Non-pigmented ciliary epithelial cell (primary cell): ENCODE measurements around the gene NSMF.
"Not testable (repeated sequence)": the region's sequence is repeated elsewhere in the genome, so short reads cannot be mapped to it uniquely, and the experiment has no call there.

Experiments
- DNase-seq: peaks from one replicate; pipeline ENCODE4 v3.0.0-alpha.2; 2010; ENCODE audit warnings: low read depth

Gene NSMF

DNA sequence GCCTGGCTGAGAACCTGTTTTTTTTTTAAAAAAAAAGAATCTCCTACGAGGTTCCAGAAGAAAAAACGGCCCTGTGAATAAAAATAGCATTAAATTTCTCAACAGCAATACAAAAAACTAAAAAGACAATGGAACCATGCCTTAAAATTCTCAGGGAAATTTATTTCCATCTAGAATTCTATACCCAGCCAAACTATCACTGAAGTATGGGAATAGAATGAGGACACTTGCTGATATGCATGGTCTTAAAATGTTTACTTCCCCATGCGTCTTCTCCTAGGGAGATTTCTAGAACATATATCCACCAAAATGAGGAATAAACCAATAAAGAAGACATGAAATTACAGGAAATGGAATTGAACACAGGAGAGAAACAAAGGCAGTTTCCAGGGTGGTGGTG is 16.5 kb upstream of the NSMF start:
- no peak for DNase-seq

DNA sequence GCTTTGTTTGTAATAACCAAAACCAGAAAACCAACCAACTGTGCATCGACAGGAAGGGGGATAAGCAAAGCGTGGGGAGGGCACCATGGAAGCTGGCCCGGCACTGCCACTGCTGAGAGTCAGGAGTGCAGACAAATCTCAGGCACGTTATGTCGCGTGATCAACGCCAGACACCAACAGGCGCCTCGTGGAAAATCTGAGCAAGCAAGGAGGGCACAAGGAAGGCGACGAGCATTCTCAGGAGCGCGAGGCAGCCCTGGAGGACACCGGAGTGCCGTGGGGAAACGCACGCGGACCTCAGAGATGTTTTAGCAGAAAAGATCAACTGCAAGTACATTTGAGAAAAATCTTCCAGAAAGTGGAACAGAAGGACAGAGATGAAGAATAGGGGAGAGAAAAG is 15.1 kb upstream of the NSMF start:
- DNase-seq, result no peak

DNA sequence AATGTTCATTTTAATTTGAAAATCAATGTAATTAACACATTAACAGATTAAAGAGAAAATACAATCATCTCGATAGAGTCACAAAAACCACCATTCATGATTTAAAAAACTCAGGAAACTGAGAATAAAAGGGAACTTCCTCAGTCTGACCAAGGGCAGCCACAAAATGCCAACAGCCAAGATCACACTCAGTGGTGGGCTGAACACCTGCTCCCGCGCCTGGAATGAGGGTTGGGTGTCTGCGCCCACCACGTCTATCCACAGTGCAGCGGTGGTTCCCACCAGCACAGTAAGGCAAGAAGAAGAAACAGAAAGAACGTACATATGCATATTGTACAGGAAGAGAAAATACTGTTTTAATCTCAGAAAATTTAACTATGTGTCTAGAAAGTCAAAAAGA is 11.7 kb upstream of the NSMF start:
- DNase-seq, result no peak

DNA sequence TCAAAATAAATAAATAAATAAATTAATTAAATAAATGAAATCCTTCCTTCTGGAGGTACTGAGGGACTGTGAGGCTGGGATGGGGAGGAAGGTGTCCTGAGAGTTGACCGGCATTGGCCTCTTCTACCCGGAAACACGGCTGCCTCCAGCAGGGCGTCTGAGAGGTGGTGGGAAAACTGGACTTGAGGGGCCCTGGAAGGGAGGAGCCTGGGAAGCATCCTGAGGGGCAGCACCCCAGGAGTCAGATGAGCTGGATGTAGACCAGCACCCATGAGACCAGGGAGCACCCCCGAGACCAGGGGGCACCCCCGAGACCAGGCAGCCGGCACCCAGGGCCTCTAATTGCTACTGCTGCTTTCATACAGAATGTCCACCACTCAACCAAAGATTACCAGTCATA is 8.8 kb upstream of the NSMF start:
- DNase-seq, result no peak

DNA sequence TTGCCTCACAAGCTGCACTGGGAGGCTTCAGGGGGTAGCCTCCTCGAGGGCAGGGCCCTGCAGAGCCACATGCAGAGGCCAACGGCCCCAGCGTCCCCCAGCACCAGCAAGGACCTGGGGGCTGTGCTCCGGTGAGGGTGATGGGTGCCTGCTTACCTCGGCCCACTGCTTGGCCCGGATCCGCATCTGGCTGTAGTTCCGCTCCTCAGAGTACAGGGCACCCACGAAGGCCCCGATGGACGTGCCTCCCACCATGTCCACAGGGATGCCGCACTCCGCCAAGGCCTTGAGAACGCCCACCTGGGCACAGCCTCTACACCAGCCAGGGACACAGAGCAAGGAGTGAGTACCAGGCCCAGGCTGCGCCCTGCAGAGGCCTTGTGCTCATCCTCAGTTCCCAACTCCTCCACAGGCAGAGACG is 8.0 kb upstream of the NSMF start:
- DNase-seq, result no peak

DNA sequence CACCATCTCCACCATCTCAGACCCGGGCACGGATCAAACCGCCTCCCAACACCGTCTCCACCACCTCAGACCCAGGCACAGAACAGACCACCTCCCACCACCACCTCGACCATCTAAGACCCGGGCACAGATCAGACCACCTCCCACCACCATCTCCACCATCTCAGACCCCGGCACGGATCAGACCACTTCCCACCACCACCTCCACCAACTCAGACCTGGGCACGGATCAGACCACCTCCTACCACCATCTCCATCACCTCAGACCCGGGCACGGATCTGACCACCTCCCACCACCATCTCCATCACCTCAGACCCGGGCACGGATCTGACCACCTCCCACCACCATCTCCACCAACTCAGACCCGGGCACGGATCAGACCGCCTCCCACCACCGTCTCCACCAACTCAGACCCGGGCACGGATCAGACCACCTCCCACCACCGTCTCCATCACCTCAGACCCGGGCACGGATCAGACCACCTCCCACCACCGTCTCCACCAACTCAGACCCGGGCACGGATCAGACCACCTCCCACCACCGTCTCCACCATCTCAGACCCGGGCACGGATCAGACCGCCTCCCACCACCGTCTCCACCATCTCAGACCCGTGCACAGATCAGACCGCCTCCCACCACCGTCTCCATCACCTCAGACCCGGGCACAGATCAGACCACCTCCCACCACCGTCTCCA is 7.4 kb upstream of the NSMF start:
- not testable (repeated sequence) for DNase-seq

DNA sequence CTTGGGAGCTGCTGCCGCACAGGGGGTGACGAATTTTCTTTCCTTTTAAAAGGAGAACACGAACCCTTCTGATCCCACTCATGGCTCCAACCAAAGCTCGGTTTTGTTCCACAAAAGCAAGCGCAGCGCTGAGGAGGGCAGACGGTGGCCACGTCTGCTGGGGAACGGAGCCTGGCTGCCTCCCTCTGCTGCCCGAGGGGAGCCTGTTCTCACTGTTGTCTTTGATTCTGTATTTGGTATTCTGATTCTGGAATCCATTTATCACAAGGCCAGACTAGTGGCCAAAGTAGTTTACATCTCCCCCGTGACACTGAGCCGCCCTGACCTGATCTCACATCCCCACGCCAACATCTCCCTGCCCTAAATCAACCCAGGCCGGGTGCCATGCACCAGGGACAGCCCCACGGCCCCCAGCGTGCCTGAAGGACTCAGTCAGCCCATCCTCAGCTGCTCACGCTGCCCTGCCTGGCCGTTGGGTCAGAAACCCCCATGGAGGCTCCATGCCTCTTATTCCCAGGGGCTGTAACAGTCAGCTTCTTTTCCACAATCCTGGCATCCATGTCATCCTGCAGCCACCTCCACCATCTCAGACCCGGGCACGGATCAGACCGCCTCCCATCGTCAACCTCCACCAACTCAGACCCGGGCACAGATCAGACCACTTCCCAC is 6.7 kb upstream of the NSMF start:
- DNase-seq, result no peak

DNA sequence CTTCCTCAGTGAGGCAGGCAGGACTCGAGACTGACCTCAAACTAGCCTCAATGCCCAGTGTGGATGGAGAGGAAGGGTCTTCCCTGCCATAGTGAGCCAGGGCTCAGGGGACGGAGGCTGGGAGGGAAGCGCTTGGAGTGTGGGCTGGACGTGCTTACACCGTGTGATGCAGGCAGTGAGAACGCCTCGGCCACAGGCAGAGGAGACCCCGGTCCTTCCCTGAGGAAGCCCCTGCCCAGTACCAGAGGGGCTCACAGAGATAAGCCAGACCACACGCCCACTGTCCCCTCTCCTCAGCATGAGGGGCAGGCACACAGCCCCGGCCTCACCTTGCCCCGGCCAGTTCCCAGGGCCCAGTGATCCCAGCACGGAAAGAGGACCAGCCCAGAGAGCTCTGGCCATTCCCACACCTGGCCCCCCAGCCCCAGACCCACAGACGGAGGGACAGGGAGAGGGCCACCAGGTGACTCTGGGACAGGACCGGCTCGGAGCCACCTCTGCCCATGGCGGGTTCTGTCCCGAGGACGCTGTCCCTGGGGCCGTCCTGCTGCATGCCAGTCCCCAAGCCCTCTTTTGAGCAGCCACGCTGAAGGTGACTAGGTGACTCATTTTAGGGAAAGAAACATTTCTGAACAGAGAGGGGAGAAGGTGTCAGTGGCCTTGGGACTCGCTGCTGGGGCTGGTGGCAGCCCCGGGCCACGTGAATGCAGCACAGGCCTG is 6.0 kb upstream of the NSMF start:
- no peak for DNase-seq

DNA sequence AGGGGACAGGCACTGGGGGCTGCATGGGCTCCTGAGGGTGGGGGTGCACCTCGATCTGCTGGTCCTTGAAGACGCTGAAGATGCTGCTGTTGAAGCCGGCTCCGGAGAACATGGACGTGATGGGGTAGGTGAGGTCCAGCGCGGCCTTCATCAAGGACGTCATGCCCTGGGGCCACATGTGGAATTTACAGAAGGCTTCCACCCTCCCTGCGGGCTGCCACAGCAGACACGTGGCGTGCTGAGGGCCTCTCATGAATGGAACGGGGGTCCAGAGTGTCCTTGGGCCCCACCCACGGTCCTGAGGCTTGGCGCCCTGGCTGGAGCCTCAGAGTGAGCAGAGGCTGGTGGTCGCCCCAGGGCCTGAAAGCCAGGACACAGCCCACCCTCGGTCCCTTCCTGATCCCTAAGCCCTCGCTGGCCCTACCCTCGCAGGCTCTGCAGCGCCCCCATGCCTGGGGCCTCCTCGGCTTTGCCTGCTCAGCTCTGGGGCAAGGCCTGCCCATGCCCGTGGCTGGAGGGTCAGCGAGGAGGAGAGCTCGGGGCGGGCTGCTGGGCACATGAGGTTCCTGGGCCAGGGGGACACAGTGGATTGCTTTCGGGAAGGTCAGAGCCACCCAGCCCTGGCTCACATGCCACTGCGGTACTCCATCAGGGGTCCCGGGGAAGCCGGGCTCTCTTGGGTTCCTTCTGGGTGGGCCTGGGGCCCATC is 5.3 kb upstream of the NSMF start:
- DNase-seq, result no peak

DNA sequence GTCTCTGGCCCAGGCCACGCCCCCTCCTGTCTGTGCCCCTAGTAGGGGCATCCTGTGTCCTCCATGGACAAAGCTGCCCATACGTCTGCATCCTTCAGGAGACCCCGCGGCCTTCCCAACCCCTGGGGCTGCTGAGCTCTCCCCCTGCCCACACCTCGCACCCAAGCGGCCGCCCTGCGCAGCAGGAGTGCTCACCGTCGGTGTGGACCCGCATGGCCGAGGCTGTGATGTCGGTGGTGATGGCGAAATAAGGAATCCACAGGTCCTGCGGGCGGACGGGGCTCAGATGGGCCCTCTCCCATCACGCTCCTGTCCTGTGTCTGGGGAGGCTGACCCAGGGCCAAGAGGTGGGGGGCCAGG is 4.8 kb upstream of the NSMF start:
- DNase-seq, result no peak

DNA sequence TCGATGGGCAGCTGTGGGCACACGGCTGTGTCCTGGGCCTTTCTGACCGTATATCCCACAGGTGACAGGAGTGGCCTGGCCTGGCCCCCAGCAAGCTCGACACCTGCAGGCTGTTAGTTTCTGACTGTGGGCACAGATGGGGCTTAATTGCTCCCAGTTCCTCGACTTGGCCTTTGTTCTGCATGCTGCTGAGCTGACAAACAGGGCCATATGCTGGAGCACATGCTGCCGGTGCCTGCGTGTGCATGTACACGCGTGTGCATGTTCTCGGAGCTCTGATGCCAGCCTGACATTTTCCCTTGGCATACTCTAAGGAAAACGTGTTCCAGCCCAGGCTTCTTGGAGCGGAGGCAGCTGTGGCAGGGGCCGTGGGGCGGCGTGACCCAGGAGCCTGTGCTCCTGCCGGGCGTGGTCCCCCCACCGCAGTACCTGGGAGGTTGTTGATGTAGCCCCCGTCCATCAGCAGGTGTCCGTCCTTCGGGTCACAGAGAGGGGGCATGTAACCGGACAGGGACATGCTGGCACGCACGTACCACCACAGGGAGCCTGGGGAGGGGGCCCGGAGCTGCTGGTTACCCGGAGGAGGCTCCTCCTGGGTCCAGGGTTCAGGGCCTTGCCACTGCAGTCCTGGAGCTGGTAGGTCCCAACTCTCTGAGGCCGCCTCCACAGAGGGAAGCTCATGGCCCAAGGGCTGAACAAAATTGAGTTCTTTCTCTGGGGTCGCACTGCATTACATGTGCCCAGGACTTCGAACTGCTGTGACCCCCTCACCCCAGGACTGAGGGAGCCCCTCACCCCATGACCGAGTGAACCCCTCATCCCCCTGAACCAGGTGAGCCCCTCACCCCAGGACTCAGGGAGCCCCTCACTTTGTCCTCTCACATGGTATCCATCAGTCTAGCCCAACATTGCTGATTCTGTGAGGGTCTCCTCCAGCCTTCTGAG is 4.1 kb upstream of the NSMF start:
- DNase-seq, result no peak

DNA sequence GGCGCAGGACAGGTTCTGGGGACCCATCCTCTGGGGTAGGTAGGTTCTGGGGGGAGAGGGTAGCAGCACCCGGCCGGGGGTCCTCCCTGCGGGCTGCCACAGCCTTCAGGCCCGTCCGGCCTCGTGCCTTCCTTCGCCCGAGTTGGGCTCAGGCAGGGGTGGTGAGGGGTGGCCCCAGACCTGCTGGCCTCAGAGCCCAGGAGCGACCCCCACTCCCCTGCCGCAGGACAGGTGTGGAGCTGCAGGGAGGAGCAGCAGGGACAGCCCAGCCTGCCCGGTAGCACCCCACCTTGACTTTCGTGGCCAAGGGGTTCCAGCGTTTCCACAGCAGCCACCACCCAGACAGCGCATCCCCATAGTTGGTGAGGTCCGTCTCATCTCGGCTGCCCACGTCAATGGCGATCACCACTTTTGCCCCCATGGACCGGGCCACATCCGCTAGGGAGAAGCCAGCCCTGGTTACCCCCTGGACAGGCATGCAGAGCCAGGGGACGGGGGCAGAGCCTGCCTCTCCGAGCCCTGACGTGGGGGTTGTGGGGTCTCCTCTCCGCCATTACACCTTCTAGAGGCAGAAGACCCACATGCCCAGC is 3.4 kb upstream of the NSMF start:
- DNase-seq, result no peak

DNA sequence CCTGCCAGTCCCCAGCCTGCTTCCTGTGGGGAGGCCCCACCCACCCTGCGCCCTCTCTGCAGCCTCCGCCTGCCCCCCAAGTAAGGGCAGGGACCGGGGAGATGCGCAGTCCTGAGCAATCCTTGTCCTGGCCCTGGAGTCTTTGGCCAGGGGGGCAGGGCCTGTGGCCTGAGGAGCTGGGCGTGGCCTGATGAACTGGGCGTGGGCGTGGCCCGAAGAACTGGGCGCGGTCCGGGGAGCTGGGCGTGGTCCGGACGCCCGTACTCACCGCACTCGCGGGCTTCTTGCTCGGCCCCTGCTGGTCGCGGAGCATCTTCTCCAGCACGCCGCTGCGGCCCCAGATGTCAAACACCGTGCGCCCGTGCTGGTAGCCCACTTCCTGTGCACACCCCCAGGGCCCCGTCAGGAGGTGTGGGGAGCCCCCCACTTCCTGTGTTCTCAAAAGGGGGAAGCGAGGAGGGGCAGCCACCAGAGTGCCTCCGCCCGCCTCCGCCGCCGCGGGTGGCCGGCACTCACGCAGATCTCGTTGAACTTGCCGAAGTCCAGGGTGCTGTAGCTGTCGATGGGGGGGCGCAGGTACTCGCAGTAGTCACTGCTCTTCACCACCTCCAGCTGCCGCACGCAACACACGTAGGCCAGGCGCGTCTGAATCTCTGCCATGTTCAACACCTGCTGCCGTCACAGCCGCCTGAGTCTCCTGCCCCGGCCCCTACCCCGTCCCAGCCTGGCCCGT is 2.7 kb upstream of the NSMF start:
- no peak for DNase-seq

DNA sequence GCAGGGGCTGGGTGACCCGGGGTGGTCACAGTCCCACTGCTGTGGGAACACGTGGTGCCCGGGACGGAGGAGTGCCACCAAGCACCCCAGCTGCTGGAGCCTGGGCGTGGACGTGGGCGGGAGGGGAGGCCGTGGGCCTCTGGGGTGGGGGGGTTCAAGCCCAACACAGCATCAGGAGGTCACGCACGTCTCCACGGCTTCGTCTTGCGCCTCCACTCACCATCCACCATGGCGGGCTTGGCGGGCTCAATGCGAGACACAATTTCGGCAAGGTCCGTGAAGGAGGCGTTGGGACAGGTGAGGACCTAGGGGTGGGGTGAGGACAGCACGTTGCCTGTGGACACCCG is 2.2 kb upstream of the NSMF start:
- DNase-seq, result no peak

DNA sequence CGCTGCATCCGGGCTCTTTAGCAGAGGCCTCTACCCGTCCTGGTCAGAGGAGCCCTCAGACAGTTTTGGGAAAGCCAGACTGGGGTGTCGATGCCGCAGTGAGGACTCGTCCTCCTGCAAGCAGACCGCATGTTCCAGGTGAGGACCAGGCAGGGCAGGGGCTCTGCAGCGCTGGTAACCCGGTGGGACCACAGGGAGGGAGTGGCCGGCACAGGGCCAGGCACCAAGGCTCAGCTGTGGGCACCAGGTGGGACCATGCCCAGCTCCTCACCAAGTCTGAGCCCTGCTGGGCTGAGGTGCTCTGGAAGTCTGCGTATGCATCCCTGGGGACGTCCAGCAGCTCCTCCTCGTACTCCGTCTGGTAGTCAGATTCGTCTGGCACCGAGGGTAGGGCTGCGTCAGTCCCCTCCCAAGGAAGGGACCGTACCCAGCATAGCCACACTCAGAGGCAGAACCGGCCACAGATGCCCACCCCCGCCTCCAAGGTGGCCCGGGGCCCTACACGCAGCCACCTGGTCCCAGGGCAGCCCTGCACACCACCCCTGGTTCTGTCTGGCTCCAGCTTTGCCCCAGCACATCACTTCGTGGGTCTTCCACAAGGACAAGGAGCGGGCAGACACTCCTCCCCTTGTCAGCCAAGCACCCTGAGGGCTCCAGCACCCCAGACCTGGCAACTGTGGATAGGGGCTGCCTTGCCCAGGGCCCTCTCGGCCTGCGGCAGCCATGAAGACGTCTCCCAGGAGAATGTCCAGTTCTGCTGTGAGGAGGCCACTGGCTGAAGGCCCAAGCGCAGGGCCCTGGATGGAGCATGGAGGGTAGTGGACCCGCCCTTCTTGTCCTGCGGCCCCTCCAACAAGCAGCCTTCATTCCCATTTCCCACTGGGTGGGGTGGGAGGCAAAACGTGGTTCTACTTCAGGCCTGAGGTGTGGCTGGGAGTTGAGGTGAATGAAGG is 1.5 kb upstream of the NSMF start:
- DNase-seq, result no peak

DNA sequence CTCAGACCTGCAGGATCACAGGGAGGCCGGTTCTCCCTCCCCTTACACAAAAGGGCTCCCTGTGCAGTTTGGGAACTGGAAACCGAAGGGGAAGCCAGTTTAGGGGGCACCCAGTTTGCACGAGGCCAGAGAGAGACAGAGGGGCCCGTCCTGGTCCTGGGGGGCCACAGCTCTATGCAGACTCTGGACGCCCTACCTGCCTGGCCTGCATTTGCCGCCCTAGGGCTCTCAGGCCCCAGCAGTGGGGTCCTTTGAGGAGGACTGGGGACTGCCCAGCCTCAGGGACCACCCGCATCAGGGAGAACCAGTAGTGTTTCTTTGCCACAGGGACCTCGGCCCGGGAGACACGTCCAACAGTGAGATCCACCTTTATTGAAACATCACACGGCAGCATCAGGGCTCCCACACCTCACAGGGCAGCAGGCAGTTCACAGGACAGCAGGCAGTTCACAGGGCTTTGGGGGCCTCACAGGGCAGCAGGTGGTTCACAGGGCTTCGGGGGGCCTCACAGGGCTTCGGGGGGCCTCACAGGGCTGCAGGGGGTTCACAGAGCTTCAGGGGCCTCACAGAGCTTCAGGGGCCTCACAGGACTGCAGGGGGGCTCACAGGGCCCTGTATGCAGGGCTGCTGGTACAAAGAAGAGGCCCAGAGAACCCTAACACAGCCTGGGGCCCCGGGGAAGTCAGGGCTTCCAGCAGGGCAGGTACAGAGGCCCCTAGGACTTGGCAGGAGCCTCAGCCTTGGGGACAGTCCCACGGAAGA is 648 bp upstream of the NSMF start:
- DNase-seq, result no peak

DNA sequence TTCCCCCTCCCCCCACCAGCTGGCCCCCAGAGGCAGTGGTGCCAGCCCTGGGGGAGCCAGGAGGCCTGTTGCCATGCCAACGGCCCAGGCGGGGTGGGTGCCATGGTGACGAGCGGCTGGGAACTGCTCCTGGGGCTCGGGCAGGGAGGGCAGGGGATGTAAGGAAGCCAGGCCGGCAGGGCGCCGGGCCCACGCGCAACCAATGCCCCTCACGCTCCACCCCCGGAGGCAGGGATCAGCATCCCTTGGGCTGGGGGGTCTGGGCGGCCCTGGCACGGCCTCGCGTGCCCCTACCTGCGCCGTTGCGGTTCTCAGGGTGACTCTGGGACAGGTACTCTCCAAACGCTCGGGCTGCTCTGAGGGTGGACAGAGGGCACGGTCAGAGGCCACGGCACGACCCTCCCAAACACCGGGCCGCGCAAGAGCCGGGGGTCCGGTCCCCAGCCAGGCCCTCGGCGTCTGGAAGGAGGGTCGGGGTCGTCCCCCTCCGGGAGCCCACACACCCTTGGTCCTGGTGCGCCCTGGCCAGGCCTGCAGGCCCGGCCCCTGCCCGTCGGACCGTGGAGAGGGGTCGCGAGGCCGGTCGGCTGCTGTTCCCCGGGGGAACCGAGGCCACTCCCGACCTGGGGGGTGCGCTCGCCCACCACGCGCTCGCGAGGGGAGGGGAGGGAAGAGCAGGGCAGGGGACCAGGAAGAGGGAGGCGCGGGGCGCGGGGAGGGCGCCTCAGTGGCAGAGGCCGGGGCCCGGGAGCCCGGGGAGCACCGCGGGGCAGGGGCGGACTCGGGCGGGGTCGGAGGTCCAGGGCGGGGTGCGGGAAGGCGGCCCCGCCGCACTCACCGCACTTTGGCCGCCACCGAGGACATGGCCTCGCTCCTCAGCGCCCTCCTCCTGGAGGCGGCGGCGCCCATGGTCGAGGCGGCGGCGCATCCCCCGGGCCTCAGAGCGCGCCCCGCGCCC is 661 bp downstream of the NSMF start:
- DNase-seq, result no peak
